IMR-90 (cell line): ENCODE results near the gene ZFAND5. TPM values are rescaled to one million over a fixed set of nuclear protein-coding genes. Genes with fewer than 3 reads are reported as not detected.

Source experiments
- ATAC-seq: fragments of 200-7000 bp; cut with Tn5 transposase; 2 replicates; pipeline ENCODE4 v1.9.1; 2020; ENCODE audit warnings: low read depth, mild to moderate bottlenecking, moderate library complexity
- BruUV-seq: library from RNA; stranded (reverse); fragments of 400-500 nt; replicated peaks from 2 replicates; lab custom pipeline; 2021; lab: Mats Ljungman, UMichigan
- CTCF ChIA-PET: fragments of 300-600 bp; formaldehyde crosslinking; extraction: SDS; loops from one replicate; lab custom pipeline; 2021; ENCODE audit warnings: antibody characterized with exemption; lab: Yijun Ruan, JAX
- POLR2A ChIA-PET: fragments of 300-600 bp; sonication (Branson Sonifier 250); formaldehyde crosslinking; loops from one replicate; lab custom pipeline; 2022; ENCODE audit warnings: antibody characterized with exemption; ENCODE audit not compliant: unreplicated experiment; lab: Charles Lee
- DNase-seq: peaks from one replicate; pipeline ENCODE4 v3.0.0; 2013
- H2AFZ ChIP-seq: replicated peaks from 2 replicates; pipeline ENCODE3; 2013; ENCODE audit warnings: low read length, mild to moderate bottlenecking; ENCODE audit not compliant: poor library complexity
- H2AK5ac ChIP-seq: 2 replicates; pipeline ENCODE4 v1.6.1; 2013; ENCODE audit warnings: low read depth, low read length, inconsistent platforms
- H2AK9ac ChIP-seq: replicated peaks from 2 replicates; pipeline ENCODE3; 2013; ENCODE audit warnings: mild to moderate bottlenecking, low read depth, low read length, moderate library complexity; ENCODE audit not compliant: poor library complexity
- H2BK120ac ChIP-seq: 2 replicates; pipeline ENCODE4 v1.6.1; 2013; ENCODE audit warnings: low read depth, low read length, inconsistent platforms
- H2BK15ac ChIP-seq: 3 replicates; pipeline ENCODE4 v1.6.1; 2013; ENCODE audit warnings: low read depth, low read length, inconsistent platforms
- H2BK20ac ChIP-seq: 2 replicates; pipeline ENCODE4 v1.6.1; 2013; ENCODE audit warnings: low read depth, mild to moderate bottlenecking, inconsistent platforms, low read length, moderate library complexity
- H2BK5ac ChIP-seq: 2 replicates; pipeline ENCODE4 v1.6.1; 2013; ENCODE audit warnings: mild to moderate bottlenecking, low read depth, low read length, inconsistent platforms; ENCODE audit not compliant: poor library complexity, severe bottlenecking
- H3K14ac ChIP-seq: replicated peaks from 2 replicates; pipeline ENCODE4 v1.6.1; 2013; ENCODE audit warnings: low read depth, low read length, inconsistent platforms
- H3K18ac ChIP-seq: 2 replicates; pipeline ENCODE4 v1.6.1; 2013; ENCODE audit warnings: low read depth, low read length, control low read depth
- H3K23ac ChIP-seq: 2 replicates; pipeline ENCODE4 v1.6.1; 2013; ENCODE audit warnings: low read depth, low read length, inconsistent platforms
- H3K27ac ChIP-seq: 2 replicates; pipeline ENCODE4 v1.5.1; 2013; ENCODE audit warnings: mild to moderate bottlenecking, control low read depth, low read length; ENCODE audit not compliant: insufficient read depth
- H3K27me3 ChIP-seq: 2 replicates; pipeline ENCODE4 v1.6.1; 2013; ENCODE audit warnings: low read length; ENCODE audit not compliant: control insufficient read depth, insufficient read depth
- H3K36me3 ChIP-seq: 2 replicates; pipeline ENCODE4 v1.6.1; 2013; ENCODE audit warnings: low read length, mixed read lengths; ENCODE audit not compliant: control insufficient read depth, insufficient read depth
- H3K4ac ChIP-seq: 2 replicates; pipeline ENCODE4 v1.6.1; 2013; ENCODE audit warnings: low read depth, low read length, inconsistent platforms
- H3K4me1 ChIP-seq: 2 replicates; pipeline ENCODE4 v1.6.1; 2013; ENCODE audit warnings: low read length, mixed read lengths; ENCODE audit not compliant: control insufficient read depth, insufficient read depth
- H3K4me2 ChIP-seq: 2 replicates; pipeline ENCODE4 v1.6.1; 2013; ENCODE audit warnings: low read depth, mild to moderate bottlenecking, control low read depth, low read length, moderate library complexity
- H3K4me3 ChIP-seq: 2 replicates; pipeline ENCODE4 v1.5.1; 2013; ENCODE audit warnings: low read depth, mild to moderate bottlenecking, control low read depth, low read length, moderate library complexity; ENCODE audit not compliant: insufficient read depth
- H3K56ac ChIP-seq: 2 replicates; pipeline ENCODE4 v1.6.1; 2013; ENCODE audit warnings: low read length, inconsistent platforms; ENCODE audit not compliant: insufficient read depth; ENCODE audit errors: extremely low read depth
- H3K79me1 ChIP-seq, 2 experiments: 2 replicates each; pipeline ENCODE4 v1.6.1; 2013; ENCODE audit warnings: low read length in 2 of 2, inconsistent platforms in 1 of 2, low read depth in 1 of 2
- H3K9ac ChIP-seq: 2 replicates; pipeline ENCODE4 v1.6.1; 2013; ENCODE audit warnings: low read depth, low read length, control low read depth
- H3K9me1 ChIP-seq: 2 replicates; pipeline ENCODE4 v1.6.1; 2013; ENCODE audit warnings: low read length, inconsistent platforms; ENCODE audit not compliant: insufficient read depth
- H3K9me3 ChIP-seq: 2 replicates; pipeline ENCODE4 v1.6.1; 2013; ENCODE audit warnings: low read length; ENCODE audit not compliant: control insufficient read depth, insufficient read depth
- H4K20me1 ChIP-seq: 2 replicates; pipeline ENCODE4 v1.6.1; 2013; ENCODE audit warnings: low read length, inconsistent platforms; ENCODE audit not compliant: insufficient read depth
- H4K5ac ChIP-seq: 2 replicates; pipeline ENCODE4 v1.6.1; 2013; ENCODE audit warnings: mild to moderate bottlenecking, low read depth, low read length, control low read depth
- H4K8ac ChIP-seq, 2 experiments: 2 replicates each; pipeline ENCODE4 v1.6.1; 2013; ENCODE audit warnings: low read depth in 2 of 2, low read length in 2 of 2, control low read depth in 1 of 2, inconsistent platforms in 1 of 2
- H4K91ac ChIP-seq: 2 replicates; pipeline ENCODE4 v1.6.1; 2013; ENCODE audit warnings: low read depth, low read length, inconsistent platforms; ENCODE audit not compliant: insufficient read depth
- CTCF ChIP-seq: conservative IDR thresholded peaks from 2 replicates; pipeline ENCODE4 v1.5.1; 2012; ENCODE audit warnings: mild to moderate bottlenecking, low read depth, low read length, improper control_type of control experiment
- FOS ChIP-seq: fragments of 150-350 bp; IDR thresholded peaks from 2 replicates; pipeline ENCODE4 v1.6.1; 2016; ENCODE audit warnings: low read depth, low read length
- MAFK ChIP-seq: IDR thresholded peaks from 2 replicates; pipeline ENCODE4 v1.6.1; 2012; ENCODE audit warnings: low read depth, low read length, improper control_type of control experiment
- RAD21 ChIP-seq: IDR thresholded peaks from 2 replicates; pipeline ENCODE4 v1.6.1; 2012; ENCODE audit warnings: low read length, improper control_type of control experiment
- RCOR1 ChIP-seq: IDR thresholded peaks from 2 replicates; pipeline ENCODE4 v1.6.1; 2012; ENCODE audit warnings: mild to moderate bottlenecking, low read length, improper control_type of control experiment; ENCODE audit not compliant: insufficient replicate concordance
- RFX5 ChIP-seq: IDR thresholded peaks from 2 replicates; pipeline ENCODE4 v1.8.0; 2012; ENCODE audit warnings: low read depth, mild to moderate bottlenecking, low read length, moderate library complexity
- USF2 ChIP-seq: fragments of 150-350 bp; IDR thresholded peaks from 2 replicates; pipeline ENCODE4 v1.6.1; 2017; ENCODE audit warnings: mild to moderate bottlenecking, antibody characterized with exemption, low read length, low read depth
- WGBS, 2 experiments: methylation state at CpG; one replicate each; pipeline versions ENCODE4 v1.1.5 to v1.1.7; 2013; ENCODE audit warnings: missing lambda C conversion rate in 2 of 2; ENCODE audit not compliant: insufficient read length in 1 of 2; ENCODE audit errors: extremely low coverage in 2 of 2; 5-methylcytosine and 5-hydroxymethylcytosine counted together
- dilution Hi-C: fragments of 300-500 bp; cut with HindIII; formaldehyde crosslinking; loops from one replicate; pipeline ENCODE4 v1.14.3; 2018; ENCODE audit warnings: low sequenced_read_pairs; ENCODE audit not compliant: unreplicated experiment
- in situ Hi-C: fragments of 300-500 bp; cut with MboI; formaldehyde crosslinking; loops from 3 replicates; pipeline ENCODE4 v1.14.3; 2019; ENCODE audit warnings: low sequenced_read_pairs, inconsistent platforms, mixed read lengths
- intact Hi-C: fragments of 100-400 bp; cut with micrococcal nuclease; formaldehyde crosslinking; loops from 2 replicates; pipeline ENCODE4 v1.10.0; 2022
- polyA plus RNA-seq, 3 experiments: library from polyadenylated mRNA; depleted of rRNA; stranded (reverse); fragments of >200 nt; gene quantifications; 2 replicates each; pipeline ENCODE4 v1.2.3, GENCODE V29; 2012; ENCODE audit warnings: low replicate concordance in 1 of 3
- total RNA-seq: library from RNA; depleted of rRNA; stranded (reverse); fragments of >200 nt; gene quantifications from 2 replicates; pipeline ENCODE4 v1.2.3, GENCODE V29; 2012

Gene ZFAND5
- total and polyA plus RNA-seq, 2 of the 4 experiments (the other 2 are of a cell fraction) = 35.8 to 85.2 TPM

DNA sequence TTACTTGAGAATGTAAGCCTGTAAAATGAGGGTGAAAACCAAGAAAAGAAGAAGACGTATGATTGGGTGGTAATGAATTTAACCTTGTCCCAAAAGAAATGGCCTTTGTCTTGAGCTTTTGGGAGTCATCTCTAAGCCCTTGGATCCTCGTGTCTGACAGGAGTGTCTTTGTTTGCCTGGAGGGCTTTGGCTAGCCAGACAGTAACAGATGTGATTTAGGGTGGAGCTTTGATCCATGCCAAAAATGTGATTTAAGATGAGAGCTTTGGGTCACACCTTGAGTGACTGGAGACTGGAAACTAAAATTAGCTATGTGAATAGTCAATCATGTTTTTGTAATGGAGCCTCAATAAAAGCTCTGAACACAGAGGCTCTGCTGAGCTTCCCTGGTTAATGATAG is 25.9 kb upstream of the ZFAND5 start:
- H3K4me2 ChIP-seq = no peak overlapping the region
- H3K4me1 ChIP-seq = 0 out of 2 replicates have a peak, but pooled peaks cover 1% of the 10 kb centered on the region
- ATAC-seq (no peak), DNase-seq (no peak)
- no TSS peak for BruUV-seq
- H2BK15ac ChIP-seq = 0 out of 3 replicates have a peak overlapping the region, but pooled peaks have one; percentile 64
- H3K9me1 ChIP-seq = no peaks in the 10 kb centered on the region
- no peak overlapping the region for H3K23ac ChIP-seq
- H3K9ac ChIP-seq = no peak overlapping the region
- no peak overlapping the region for H2BK5ac ChIP-seq
- H4K20me1 ChIP-seq = no peaks in the 10 kb centered on the region
- 100% methylated on average over 1 of the region's 2 CpGs; no CpG with 5 or more reads in 1 of the 2 experiments for WGBS, 2 experiments
- no peak overlapping the region for H4K8ac ChIP-seq
- H2AFZ ChIP-seq = no peak overlapping the region
- no peak overlapping the region for H3K4ac ChIP-seq
- dilution Hi-C loops (no loop called here), intact Hi-C loops (no loop called here), in situ Hi-C loops (loop anchor here (5.0 kb wide), 1 partner anchor 51 kb away; no protein-coding TSS in a partner anchor)
- no peak overlapping the region for H3K4me3 ChIP-seq
- no peak overlapping the region for H4K5ac ChIP-seq
- H3K14ac ChIP-seq = no peak overlapping the region
- H2BK120ac ChIP-seq = no peak overlapping the region
- H3K27ac ChIP-seq = no peak overlapping the region
- no peak overlapping the region for H2AK5ac ChIP-seq
- TF ChIP-seq CTCF = no peak
- TF ChIP-seq MAFK = no peak
- TF ChIP-seq FOS = no peak
- no peak for TF ChIP-seq RFX5
- TF ChIP-seq RAD21 = no peak
- no peak for TF ChIP-seq USF2
- TF ChIP-seq RCOR1 = no peak
- no peak overlapping the region for H4K91ac ChIP-seq
- no peaks in the 10 kb centered on the region for H3K79me1 ChIP-seq
- H3K56ac ChIP-seq = no peak overlapping the region
- no peaks in the 10 kb centered on the region for H3K27me3 ChIP-seq
- CTCF ChIA-PET = interaction anchor here (0.6 kb wide), 1 partner anchor 10 kb away, joined by 5 read pairs; no protein-coding TSS in a partner anchor
- H3K18ac ChIP-seq = no peak overlapping the region
- H2BK20ac ChIP-seq = no peak overlapping the region
- no peaks in the 10 kb centered on the region for H3K36me3 ChIP-seq
- H2AK9ac ChIP-seq = no peak overlapping the region
- no peaks in the 10 kb centered on the region for H3K9me3 ChIP-seq
- POLR2A ChIA-PET = no interaction called here
